Measurements from ENCODE around the gene MRC2.

- TF ChIP-seq POLR2A (IDR thresholded peaks at IDR 0.05): no peak
- TF ChIP-seq, protein P1, sequence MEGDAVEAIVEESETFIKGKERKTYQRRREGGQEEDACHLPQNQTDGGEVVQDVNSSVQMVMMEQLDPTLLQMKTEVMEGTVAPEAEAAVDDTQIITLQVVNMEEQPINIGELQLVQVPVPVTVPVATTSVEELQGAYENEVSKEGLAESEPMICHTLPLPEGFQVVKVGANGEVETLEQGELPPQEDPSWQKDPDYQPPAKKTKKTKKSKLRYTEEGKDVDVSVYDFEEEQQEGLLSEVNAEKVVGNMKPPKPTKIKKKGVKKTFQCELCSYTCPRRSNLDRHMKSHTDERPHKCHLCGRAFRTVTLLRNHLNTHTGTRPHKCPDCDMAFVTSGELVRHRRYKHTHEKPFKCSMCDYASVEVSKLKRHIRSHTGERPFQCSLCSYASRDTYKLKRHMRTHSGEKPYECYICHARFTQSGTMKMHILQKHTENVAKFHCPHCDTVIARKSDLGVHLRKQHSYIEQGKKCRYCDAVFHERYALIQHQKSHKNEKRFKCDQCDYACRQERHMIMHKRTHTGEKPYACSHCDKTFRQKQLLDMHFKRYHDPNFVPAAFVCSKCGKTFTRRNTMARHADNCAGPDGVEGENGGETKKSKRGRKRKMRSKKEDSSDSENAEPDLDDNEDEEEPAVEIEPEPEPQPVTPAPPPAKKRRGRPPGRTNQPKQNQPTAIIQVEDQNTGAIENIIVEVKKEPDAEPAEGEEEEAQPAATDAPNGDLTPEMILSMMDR (IDR thresholded peaks at IDR 0.05): no peak
Observed at GRCh38 chr17:62707425-62707739, 79.9 kb downstream of the MRC2 start.
